ENCODE results near the gene OTUD7B.

DNA sequence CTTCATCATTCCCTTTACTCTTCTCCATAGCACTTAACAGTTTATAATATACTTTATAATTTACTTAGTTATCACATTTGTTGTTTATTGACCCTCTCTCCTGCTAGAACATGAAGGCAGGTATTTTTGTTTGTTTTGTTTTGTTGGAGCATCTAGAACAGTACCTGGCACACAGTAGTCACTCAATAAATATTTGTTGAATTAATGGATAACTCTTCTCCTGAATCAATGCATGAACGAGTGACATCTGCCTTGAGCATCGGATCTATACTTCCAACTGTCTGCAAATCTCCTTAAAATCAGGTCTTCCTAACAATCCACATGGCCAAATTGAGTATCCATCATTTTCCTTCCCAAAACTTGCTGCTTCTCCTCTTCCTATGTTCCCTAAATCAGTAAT is 38.0 kb downstream of the OTUD7B start:
- TF ChIP-seq POLR2AphosphoS5 (IDR thresholded peaks at IDR 0.05), result no peak
- TF ChIP-seq, protein P1, sequence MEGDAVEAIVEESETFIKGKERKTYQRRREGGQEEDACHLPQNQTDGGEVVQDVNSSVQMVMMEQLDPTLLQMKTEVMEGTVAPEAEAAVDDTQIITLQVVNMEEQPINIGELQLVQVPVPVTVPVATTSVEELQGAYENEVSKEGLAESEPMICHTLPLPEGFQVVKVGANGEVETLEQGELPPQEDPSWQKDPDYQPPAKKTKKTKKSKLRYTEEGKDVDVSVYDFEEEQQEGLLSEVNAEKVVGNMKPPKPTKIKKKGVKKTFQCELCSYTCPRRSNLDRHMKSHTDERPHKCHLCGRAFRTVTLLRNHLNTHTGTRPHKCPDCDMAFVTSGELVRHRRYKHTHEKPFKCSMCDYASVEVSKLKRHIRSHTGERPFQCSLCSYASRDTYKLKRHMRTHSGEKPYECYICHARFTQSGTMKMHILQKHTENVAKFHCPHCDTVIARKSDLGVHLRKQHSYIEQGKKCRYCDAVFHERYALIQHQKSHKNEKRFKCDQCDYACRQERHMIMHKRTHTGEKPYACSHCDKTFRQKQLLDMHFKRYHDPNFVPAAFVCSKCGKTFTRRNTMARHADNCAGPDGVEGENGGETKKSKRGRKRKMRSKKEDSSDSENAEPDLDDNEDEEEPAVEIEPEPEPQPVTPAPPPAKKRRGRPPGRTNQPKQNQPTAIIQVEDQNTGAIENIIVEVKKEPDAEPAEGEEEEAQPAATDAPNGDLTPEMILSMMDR (IDR thresholded peaks at IDR 0.05), result no peak
- TF ChIP-seq POLR2A (IDR thresholded peaks at IDR 0.05), result no peak

Data from sigmoid colon (tissue), 4 donors.